Panc1 (cell line): ENCODE measurements around the gene HHAT. TPM values are rescaled to one million over a fixed set of nuclear protein-coding genes. Genes with fewer than 3 reads are reported as not detected.

ENCODE experiments used
- ATAC-seq: fragments of 200-7000 bp; cut with Tn5 transposase; 2 replicates; pipeline ENCODE4 v1.9.1; 2020; ENCODE audit warnings: mild to moderate bottlenecking, moderate library complexity
- BruUV-seq: library from RNA; stranded (reverse); fragments of 400-500 nt; replicated peaks from 2 replicates; lab custom pipeline; 2021; lab: Mats Ljungman, UMichigan
- CTCF ChIA-PET: fragments of 300-600 bp; sonication (Branson Sonifier 250); formaldehyde crosslinking; loops from one replicate; lab custom pipeline; 2022; ENCODE audit warnings: antibody characterized with exemption; lab: Charles Lee
- POLR2A ChIA-PET: fragments of 300-600 bp; sonication (Branson Sonifier 250); formaldehyde crosslinking; loops from one replicate; lab custom pipeline; 2022; ENCODE audit warnings: antibody characterized with exemption; lab: Charles Lee
- DNase-seq: peaks from one replicate; pipeline ENCODE4 v3.0.0-alpha.2; 2010; ENCODE audit warnings: low read depth, low spot score
- H3K27ac ChIP-seq: 2 replicates; pipeline ENCODE4 v1.5.1; 2011; ENCODE audit warnings: mild to moderate bottlenecking, low read length, inconsistent platforms
- H3K27me3 ChIP-seq: fragments of 200-500 bp; sonication (Bioruptor generic); 2 replicates; pipeline ENCODE4 v1.6.0; 2014; ENCODE audit warnings: low read length, inconsistent platforms; ENCODE audit not compliant: control insufficient read depth, insufficient read depth
- H3K36me3 ChIP-seq: fragments of 200-500 bp; sonication (Bioruptor generic); 2 replicates; pipeline ENCODE4 v1.5.1; 2014; ENCODE audit warnings: inconsistent platforms, mild to moderate bottlenecking, low read length, moderate library complexity; ENCODE audit not compliant: control insufficient read depth, insufficient read depth
- H3K4me1 ChIP-seq: 2 replicates; pipeline ENCODE4 v1.5.1; 2011; ENCODE audit warnings: inconsistent platforms, mild to moderate bottlenecking, low read length, moderate library complexity; ENCODE audit not compliant: control insufficient read depth, insufficient read depth
- H3K4me3 ChIP-seq, 2 experiments: 2 replicates each; pipeline ENCODE4 v1.5.1; 2011 to 2012; ENCODE audit warnings: low read depth in 2 of 2, low read length in 2 of 2, mild to moderate bottlenecking in 2 of 2, inconsistent platforms in 1 of 2, moderate library complexity in 1 of 2
- H3K9me3 ChIP-seq: fragments of 200-500 bp; sonication (Bioruptor generic); 2 replicates; pipeline ENCODE4 v1.5.1; 2014; ENCODE audit warnings: low read depth, mild to moderate bottlenecking, inconsistent platforms, low read length, moderate library complexity; ENCODE audit not compliant: control insufficient read depth, insufficient read depth
- CTCF ChIP-seq: fragments of 450-650 bp; IDR thresholded peaks from 2 replicates; pipeline ENCODE4 v1.5.1; 2017; ENCODE audit warnings: mild to moderate bottlenecking
- POLR2AphosphoS5 ChIP-seq: IDR thresholded peaks from 2 replicates; pipeline ENCODE4 v1.6.1; 2012; ENCODE audit warnings: mild to moderate bottlenecking, low read depth, low read length, moderate library complexity
- REST ChIP-seq, 2 experiments: IDR thresholded peaks; 2 replicates each; pipeline ENCODE4 v1.6.1; 2011 to 2012; ENCODE audit warnings: low read depth in 2 of 2, control low read depth in 1 of 2, low read length in 1 of 2, mild to moderate bottlenecking in 1 of 2, moderate library complexity in 1 of 2; ENCODE audit not compliant: insufficient read depth in 1 of 2
- SIN3A ChIP-seq: IDR thresholded peaks from 2 replicates; pipeline ENCODE4 v1.6.1; 2012; ENCODE audit warnings: low read depth, mild to moderate bottlenecking, low read length, moderate library complexity, borderline replicate concordance; ENCODE audit not compliant: insufficient read depth
- TCF7L2 ChIP-seq: IDR thresholded peaks from 2 replicates; pipeline ENCODE4 v1.6.1; 2011; ENCODE audit warnings: mild to moderate bottlenecking, low read depth, low read length, inconsistent platforms
- in situ Hi-C: cut with HindIII; loops from 2 replicates; pipeline ENCODE4 v1.10.0; 2016; ENCODE audit warnings: low sequenced_read_pairs, low pct_unique_long_range_greater_than_20kb
- intact Hi-C: fragments of 100-400 bp; cut with micrococcal nuclease; formaldehyde crosslinking; loops from one replicate; pipeline ENCODE4 v1.10.0; 2022; ENCODE audit not compliant: unreplicated experiment
- total RNA-seq: library from RNA; stranded (reverse); gene quantifications from one replicate; pipeline ENCODE4 v1.2.1, GENCODE V29; 2021; ENCODE audit not compliant: unreplicated experiment

Gene HHAT
- total RNA-seq, 1 experiment from 2014 or later: 2.3 TPM

GRCh38 chr1:210540288-210540687 lies 211.6 kb downstream of the HHAT start:
- in situ Hi-C loops (no loop called here), intact Hi-C loops (no loop called here)
- H3K4me1 ChIP-seq: no peaks in the 10 kb centered on the region
- H3K4me3 ChIP-seq: no peak overlapping the region
- ATAC-seq (no peak), DNase-seq (no peak)
- no peak overlapping the region for H3K27ac ChIP-seq
- POLR2A ChIA-PET: no interaction called here
- CTCF ChIA-PET: no interaction called here
- H3K9me3 ChIP-seq: no peaks in the 10 kb centered on the region
- H3K27me3 ChIP-seq: no peaks in the 10 kb centered on the region
- no TSS peak for BruUV-seq
- no peaks in the 10 kb centered on the region for H3K36me3 ChIP-seq
- no peak for TF ChIP-seq TCF7L2
- no peak for TF ChIP-seq REST (IDR thresholded peaks at IDR 0.05; ENCODE audit: insufficient read depth in 1 of 2, low read depth in 2 of 2, low read length in 1 of 2)
- no peak for TF ChIP-seq CTCF
- TF ChIP-seq SIN3A: no peak
- no peak for TF ChIP-seq POLR2AphosphoS5

- ATAC-seq: no peak
- Histone ChIP-seq H3K9me3 (no peaks in the 10 kb centered on the region), H3K4me3 (no peak overlapping the region), H3K27ac (no peak overlapping the region), H3K4me1 (no peaks in the 10 kb centered on the region), H3K36me3 (no peaks in the 10 kb centered on the region), H3K27me3 (no peaks in the 10 kb centered on the region)
- intact Hi-C loops: no loop called here
- BruUV-seq: no TSS peak
- CTCF ChIA-PET: no interaction called here
- POLR2A ChIA-PET: no interaction called here
- no peak for DNase-seq
- no peak for TF ChIP-seq SIN3A
- TF ChIP-seq POLR2AphosphoS5: no peak
- TF ChIP-seq REST (IDR thresholded peaks at IDR 0.05; ENCODE audit: insufficient read depth in 1 of 2, low read depth in 2 of 2, low read length in 1 of 2): no peak
- no peak for TF ChIP-seq TCF7L2
- TF ChIP-seq CTCF: no peak
- in situ Hi-C loops: no loop called here
These were observed 213.1 kb downstream of the HHAT start for GRCh38 chr1:210541680-210542358.
